Stimulated activated CD8-positive, alpha-beta memory T cell treated with anti-CD3 and anti-CD28 coated beads, Interleukin-7, amount 100 ng/mL, for 48 hours (primary cell): Measurements from ENCODE around the gene CLDN1.

ENCODE experiments used
- DNase-seq, 2 donors: peaks; one replicate each; pipeline ENCODE4 v3.0.0-alpha.2; 2020; ENCODE audit warnings: low read depth in 1 of 2; ENCODE audit errors: extremely low read depth in 1 of 2

The CLDN1 gene, protein sequence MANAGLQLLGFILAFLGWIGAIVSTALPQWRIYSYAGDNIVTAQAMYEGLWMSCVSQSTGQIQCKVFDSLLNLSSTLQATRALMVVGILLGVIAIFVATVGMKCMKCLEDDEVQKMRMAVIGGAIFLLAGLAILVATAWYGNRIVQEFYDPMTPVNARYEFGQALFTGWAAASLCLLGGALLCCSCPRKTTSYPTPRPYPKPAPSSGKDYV

DNA sequence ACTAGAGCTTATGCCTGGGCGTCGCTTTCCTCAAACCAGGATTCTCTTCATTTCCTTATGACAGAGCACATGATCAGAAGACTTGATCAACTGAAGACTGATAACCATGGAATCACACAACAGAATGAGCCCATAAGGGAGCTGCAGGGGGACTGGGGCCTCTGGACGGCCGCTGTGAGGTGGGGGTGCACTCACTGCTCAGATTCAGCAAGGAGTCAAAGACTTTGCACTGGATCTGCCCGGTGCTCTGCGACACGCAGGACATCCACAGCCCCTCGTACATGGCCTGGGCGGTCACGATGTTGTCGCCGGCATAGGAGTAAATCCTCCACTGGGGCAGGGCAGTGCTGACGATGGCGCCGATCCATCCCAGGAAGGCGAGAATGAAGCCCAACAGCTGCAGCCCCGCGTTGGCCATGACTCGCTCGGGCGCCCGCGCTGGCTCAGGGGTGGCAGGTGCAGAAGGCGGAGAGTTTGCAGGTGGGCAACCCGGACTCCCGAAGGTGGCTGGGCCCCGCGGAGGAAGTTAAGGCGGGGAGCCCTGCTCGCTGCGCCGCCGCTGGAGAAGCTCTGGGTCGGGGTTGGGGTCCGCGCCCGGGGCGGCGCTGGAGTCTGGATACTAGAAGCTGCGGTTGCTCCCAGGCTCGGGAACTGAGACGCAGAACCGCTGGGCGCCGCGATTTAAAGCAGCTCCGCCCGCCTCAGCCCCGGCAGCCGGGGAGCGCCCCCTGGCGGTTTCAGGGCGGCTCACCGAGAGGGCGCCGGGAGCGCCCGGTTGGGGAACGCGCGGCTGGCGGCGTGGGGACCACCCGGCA is at the start of gene CLDN1:
Gene CLDN1, minus strand, starts transcription at position 658 of the 815 bp plus-strand sequence. Its CDS starts 240 bp downstream, at position 418.
- DNase-seq = peak; percentile 29 to 53

DNA sequence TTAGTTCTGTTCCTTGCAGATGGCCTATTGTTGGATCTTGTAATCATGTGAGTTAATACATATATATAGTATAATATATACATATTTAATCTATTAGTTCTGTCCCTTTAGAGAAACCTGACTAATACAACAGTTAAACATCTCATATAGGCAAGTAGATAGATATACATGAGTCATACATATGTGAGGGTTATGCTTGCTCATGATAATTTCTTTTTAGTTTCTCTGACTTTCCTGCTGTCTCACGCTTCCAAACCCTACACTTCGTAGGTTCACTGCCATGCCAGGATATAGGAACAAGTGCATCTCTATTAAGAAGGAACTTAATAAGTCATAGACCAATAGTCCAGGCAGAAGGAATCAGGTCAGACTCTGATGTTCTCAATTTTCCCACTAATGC is 48.9 kb upstream of the CLDN1 start:
- DNase-seq = no peak

DNA sequence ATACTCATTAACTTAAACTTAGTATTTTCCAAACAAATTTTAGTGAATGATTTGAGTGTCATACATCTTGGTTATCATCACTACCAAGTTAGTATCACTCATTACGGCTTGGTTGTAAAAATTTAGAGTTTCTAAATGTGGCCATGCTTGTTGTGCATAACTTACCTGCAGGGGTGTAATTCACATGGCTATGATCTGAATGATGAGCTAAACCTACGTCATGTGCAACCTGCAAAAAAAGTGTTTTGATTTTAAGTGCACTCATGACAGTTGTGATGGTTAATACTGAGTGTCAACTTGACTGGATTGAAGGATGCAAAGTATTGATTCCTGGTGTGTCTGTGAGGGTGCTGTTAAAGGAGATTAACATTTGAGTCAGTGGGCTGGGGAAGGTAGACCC is 48.1 kb upstream of the CLDN1 start:
- no peak for DNase-seq

DNA sequence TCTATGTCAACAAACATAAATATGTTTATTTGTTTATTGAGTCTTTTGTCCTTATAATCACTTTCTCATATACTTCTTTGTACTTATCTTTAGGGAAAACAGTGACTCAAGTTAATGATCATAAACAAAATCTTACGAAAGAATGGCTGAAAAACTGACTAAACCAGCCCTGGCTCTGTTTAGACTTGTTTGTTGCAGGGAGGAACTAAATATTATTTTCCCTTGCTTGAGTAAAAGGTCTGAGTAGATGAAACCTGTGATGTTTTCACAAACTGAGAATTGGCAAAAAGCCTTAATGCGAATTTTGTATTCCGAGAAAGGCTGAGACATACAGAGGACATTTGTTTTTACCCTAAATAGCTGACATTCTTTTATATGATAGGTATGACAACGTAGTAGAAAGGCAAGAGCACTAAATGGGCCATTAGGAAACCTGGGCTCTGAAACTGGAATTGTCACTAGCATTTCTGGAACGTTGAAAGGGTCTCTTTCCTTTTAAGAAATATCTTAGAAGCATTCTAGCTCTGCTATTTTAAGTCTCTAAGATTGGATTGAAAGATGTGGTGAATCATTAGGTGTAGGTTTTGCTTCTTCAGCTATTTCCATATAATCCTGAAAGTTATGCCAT is 47.5 kb upstream of the CLDN1 start:
- no peak for DNase-seq

DNA sequence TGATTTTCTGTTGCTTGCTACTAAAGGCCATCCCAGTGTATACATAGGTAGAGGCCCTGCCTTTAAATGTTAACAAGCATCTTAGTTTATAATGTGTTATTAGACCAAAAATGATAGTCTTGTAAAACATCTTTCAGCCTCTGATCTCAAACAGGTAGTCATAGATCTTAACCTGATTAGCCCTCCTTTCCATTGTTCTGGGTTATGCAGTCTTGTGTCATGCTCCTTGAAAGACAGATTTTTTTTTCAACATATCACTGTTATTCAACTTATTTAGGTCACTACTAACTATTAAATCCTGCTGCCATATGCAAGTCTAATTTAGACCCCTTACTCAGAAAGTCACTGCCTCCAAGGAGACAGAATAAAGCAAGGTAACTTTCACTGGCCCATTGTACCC is 46.6 kb upstream of the CLDN1 start:
- no peak for DNase-seq

DNA sequence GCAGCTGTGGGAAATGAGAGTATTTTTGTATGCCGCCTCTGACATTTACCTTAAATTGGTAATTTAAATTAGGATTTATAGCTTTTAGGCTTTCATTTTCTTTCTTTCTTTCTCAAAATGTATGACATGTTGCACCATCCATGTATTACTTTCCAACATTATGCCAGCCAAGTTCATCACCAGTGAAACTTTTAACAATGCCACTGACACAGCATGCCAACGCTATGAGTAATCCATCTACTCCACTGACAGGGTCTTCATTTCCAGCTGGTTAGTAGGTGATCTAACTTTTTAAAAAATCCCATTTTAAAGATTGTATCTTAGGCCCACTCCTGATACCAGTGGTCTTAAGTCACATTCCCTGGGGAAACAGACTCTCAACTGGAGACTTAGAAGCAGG is 43.9 kb upstream of the CLDN1 start:
- DNase-seq = no peak

DNA sequence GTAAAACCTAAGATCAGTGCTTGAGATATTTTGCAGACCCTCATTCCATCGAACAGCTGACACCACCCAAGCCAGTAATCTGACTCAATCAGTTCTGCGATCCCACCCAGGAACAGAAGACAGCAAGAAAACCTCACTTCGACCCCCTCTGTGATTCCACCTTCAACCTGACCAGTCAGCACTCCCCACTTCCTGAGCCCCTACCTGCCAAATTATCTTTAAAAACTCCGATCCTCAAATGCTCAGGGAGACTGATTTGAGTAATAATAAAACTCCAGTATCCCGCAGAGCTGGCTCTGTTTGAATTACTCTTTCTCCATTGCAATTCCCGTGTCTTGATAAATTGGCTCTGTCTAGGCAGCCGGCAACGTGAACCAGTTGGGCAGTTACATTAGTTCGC is 40.0 kb upstream of the CLDN1 start:
- DNase-seq = no peak

DNA sequence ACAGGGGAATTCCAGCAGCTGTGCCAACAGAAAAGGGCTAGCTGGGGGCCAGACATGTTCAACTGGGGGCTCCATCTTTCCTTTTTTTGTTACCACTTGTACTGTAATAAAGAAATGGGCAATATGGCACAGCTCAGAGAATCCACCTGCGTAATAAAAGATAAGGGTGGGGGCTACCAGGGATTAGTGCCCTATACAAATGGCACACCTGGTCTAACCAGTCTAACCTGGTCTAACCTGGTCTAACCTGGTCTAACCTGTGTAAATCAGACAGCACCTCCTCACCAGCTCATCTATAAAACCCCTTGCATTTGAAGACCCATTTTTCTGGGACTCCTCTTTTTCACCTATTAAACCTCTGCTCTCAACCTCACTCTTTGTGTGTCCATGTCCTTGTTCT is 39.5 kb upstream of the CLDN1 start:
- no peak for DNase-seq

DNA sequence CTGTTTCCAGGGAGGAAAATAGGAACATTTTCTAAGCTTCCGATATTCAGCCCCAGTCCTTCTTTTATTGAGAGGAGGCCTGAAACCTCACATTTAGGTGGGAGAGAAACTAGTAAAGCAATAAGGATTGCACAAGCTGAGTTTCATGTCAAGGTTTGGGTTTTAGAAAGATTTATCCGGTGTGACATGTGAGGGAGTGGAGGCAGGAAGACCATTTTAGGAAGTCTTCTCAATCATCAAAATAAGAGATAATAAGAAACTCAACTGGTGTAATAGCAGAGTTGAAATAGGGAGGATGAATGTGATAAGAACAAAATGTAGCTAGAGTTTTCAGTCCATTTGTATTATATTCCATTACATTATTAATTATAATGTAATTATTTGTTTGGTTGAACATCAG is 38.0 kb upstream of the CLDN1 start:
- DNase-seq = no peak

DNA sequence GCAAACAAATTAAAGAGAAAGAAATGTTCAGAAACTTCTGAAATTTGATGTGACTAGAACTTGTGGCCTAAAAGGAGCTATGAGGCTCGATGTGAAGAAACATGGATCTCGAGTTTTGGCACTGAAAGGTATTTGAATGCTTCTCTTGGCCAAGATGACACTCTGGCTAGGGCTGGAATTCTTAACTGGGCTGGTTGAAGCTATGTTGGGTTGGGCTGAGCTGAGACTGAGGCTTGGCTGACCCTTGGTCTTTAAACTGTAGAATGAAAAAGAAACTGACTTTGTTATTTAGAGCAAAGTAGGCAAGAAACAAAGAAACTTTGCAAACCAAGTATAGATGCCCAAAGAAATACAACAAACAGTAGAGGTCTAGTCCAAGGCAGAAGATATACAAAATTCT is 37.6 kb upstream of the CLDN1 start:
- no peak for DNase-seq

DNA sequence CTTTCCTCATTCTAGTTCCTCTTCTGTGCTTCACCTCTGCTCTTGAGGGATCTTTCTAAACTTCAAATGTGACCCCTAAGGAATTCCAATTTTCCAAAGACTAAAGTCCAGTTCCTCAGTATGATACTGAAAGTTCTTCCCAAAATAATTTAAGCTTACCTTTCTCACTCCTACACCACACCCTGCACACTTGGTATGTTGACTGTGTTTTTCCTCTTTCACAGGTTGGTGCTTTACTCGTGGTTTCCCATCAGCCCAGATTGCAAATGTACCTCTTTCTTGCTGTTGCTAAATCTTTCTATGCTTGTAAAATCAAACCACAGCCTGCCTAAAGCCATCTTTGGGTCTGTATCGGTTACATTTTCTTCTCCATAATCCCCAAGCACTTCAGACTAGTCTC is 35.2 kb upstream of the CLDN1 start:
- no peak for DNase-seq

DNA sequence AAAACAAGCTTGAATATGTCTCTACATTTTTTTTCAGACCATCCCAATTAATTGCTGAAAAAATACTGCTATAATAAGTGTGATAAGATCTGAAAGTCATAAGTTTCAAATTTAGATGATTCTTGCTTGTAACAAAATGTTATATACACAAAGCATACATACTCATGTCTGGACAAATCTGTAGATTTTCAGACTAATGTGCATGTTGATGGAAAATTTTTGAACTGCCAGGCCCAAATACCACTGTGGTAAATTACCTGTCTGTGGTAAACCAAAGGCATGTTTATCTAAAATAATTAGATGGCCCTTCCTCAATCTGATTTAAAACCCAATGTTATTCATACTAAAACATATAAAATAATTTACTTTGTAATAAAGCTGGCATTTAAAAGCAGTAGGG is 34.0 kb upstream of the CLDN1 start:
- DNase-seq = no peak

DNA sequence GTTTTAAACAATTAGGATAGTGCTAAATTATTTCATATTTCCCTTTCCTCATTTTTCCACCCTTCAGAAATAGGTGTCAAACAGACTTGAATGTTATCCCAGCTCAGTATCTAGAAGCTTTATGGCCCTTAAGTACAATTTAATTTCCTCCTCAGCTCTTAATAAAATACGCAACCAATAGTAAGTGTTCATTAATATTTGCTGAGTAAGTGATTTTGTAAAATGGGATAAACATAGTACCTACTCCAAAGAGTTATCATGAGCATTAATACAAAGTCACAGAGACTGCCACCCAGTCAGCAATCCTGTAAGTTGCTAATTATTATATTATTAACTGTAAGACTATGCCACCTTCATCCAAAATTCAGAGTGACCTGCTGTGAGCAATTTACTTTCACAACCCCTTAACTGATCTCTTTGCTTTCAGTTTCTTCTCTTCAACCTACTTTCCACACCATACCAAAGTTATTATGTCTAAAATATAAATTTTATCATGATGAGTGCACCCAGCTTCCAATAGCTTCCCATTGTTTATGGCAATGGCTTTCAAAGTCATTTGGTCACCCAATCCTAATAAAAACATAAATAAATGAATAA is 30.7 kb upstream of the CLDN1 start:
- no peak for DNase-seq

DNA sequence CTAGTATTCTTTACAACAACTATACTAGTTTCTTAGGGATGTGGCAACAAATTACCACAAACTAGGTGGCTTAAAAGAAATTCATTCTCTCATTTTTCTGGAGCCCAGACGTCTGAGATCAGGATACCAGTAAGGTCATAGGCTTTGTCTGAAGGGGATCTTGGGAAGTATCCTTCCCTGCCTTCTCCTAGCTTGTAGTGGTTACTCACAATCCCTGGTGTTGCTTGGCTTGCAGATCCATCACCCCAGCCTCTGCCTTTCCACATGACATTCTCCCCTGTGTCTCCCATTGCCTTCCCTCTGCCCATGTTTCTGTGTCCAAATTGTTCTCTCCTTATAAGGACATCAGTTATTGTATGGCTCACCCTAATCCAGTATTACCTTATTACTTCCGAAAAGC is 24.3 kb upstream of the CLDN1 start:
- no peak for DNase-seq

DNA sequence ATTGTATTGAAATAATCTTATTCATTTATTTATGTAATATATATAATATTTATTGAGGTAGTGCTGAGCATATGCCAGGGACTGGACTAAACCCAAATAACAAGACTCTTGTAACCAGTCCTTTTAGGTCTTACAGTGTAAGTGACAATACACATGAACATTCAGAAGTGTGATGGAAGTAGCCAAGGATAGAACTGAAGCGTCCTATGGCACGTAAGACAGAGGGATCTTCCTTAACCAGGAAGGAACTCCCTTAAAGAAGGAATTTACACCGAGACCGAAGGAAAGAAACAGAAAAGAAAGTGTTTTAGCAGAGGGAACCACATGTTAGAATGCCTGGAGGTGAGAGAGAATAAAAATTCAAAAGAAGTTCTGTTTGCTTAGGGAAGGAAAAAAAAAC is 23.6 kb upstream of the CLDN1 start:
- DNase-seq = no peak

DNA sequence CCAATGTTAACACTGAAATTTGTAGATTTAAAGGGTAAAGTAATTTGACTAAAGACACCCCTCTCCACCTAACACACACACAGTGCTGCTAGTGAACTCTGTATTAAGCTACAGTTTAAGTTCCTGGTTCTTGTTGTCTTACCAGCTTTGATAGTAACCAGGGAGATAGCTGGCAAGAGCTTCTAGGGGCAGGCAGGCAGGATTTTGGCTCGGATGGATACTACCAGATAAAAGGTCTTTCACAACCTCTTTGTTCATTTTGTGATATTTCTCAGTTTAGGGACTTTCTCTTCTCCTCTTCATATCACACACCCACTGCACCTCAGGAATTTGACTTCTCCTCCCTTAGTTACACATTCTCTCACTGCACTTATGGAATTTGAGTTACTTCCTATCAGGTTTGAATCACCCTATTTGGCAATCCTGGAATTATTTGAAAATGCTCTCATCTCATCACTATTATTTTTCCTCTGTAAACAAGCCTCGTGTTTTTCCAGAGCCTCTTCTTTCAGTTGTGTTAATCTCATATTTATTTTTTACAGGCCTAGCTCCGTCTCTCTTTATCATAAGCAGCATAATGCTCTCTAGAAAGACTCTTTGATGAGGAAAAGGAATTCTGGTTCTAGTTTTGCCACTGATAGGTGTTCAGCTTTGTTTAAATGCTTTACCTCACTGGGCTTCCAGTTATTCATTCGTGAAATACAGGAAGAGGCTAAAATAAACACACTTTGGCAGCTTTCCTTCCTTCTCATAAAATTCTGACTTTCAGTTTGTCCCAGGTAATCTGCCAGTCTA is 23.0 kb upstream of the CLDN1 start:
- DNase-seq = no peak

DNA sequence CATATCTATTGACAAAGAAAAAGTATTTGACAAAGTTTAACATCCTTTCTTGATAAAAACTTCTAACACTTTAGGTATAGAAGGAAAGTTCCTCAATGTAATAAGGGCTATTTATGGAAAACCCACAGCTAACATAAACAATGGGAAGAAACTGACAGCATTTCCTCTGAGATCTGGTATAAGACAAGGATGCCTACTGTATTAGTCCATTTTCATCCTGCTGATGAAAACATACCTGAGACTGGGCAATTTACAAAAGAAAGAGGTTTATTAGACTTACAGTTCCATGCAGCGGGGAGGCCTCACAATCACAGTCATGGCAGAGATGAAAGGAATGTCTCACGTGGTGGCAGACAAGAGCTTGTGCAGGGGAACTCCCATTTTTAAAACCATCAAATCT is 17.8 kb upstream of the CLDN1 start:
- DNase-seq = no peak

DNA sequence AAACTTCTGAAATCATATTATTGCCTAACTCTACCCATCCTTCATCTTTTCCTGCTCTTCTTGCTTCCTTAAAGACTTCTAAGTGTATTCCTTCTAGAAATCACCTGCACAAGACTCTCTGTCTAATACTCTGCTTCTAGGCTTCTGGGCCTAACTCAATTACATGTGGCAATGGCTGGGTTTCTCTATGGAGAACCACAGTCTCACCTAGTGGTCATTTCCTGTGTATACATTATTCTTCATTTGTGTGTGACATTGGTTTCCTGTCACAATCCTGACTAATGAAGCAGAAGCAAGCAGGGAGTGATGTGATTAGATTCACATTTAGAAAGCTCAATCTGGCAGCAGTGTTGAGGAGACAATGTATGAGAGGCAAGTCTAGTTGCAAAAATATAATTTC is 16.9 kb upstream of the CLDN1 start:
- no peak for DNase-seq

DNA sequence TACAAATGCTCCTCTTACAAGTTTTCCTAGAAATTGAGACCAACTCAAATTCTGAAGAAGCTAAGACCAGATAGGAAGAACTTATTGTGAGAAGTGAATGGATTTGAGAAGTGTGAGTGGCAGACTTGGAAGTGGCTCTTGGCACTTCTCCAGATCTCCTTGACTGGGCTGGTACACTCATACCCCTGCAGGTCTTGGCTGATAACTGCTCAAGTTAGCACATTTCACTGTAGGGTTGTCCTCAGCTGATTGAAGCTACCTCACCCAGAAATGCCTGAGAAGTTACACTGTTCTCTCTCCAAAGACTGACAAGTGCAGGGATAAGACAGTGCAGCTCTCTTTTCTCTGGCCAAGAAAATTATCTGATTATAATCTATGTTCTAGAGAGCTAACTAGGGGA is 16.5 kb upstream of the CLDN1 start:
- DNase-seq = no peak

DNA sequence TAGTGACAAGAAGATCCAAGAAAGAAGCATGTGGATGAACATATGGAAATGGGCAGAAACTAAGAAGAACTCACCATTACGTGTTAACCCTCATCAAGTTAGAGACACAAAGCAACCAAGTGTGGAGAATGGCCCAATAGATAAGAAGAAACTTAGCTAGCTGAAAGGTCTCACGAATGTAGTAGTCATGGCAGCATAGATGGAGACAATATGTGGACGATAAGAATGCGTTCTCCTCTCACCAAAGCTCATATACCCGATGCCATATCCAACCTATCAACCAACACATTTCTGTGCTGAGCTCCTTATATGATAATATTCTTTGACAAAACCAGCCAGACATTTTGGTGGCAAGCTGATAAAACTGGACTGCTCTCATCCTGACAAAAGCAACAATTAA is 15.1 kb upstream of the CLDN1 start:
- no peak for DNase-seq
